ENCODE results near the gene ZNF565. TPM values are rescaled to one million over a fixed set of nuclear protein-coding genes. Genes with fewer than 3 reads are reported as not detected.

Gene ZNF565
- total RNA-seq, 1 experiment from 2014 or later: 4.8 TPM

DNA sequence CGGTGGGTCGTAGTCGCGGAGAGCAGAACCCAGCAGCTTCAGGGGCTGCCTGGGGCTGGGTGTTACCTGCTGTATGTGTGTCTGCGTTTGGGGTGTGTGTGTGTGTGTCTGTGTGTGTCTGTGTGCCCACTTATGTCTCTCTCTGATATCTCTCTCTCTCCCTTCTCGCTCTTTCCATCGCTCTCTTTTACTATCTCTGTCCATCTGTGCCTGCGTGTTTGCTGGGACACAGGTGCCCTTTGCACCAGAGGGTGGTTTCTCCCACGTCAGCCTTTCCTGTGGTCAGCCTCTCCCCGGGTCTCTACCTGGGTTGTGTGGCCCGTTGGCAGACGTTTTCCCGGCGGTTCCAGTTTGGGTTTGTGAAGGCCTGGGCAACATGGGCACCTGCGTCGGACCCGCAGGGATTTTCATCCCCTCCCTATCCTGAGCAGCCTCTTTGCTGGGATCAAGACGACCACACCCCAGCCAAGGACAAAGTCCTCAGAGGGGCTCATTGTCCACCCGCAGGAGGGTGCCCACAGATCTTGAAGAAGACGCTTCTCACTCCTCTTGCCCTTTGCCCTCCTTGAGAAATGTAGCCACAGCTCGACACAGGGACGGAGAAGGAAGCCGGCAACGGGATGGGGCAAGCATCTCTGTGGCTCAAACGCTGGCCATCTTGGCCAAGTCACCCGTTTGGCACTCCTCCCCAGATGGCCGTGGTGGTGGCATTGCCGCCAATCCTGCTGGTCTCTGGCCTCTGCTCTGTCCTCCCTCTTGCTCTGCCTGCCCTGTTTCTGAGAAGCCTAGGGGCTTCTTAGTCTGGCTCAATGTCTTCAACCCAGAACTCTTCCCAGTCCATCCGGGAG, 43.8 kb upstream of the ZNF565 start:
- no peak overlapping the region for H2BK120ac ChIP-seq (ENCODE audit: low read depth, low read length, poor library complexity, severe bottlenecking)
- no peak overlapping the region for H2AK5ac ChIP-seq (ENCODE audit: insufficient read length, low read length)
- no peak overlapping the region for H4K5ac ChIP-seq (ENCODE audit: insufficient read length, low read depth, low read length)
- H3K27ac Mint-ChIP-seq: no peak overlapping the region
- peaks cover 12 to 26% of the 10 kb centered on the region in 2 experiments for H3K9me3 Mint-ChIP-seq
- H3K23ac ChIP-seq (ENCODE audit: insufficient read length, low read depth, low read length): no peak overlapping the region
- H3K4me3 Mint-ChIP-seq: peak overlapping the region; percentile 83 to 88
- no peaks in the 10 kb centered on the region for H3K79me1 ChIP-seq (ENCODE audit: insufficient read depth, low read depth, low read length, poor library complexity, severe bottlenecking)
- peaks cover 22 to 31% of the 10 kb centered on the region in 2 experiments for H3K4me1 Mint-ChIP-seq
- no peaks in the 10 kb centered on the region for H4K20me1 ChIP-seq (ENCODE audit: control insufficient read depth, insufficient read depth, insufficient read length)
- peaks cover 9 to 40% (median 37%) of the 10 kb centered on the region in 3 experiments for H3K36me3 Mint-ChIP-seq (ENCODE audit: insufficient read depth in 1 of 3, low read depth in 3 of 3)
- no peak overlapping the region for H3K18ac ChIP-seq (ENCODE audit: insufficient read length, low read depth, low read length)
- no peaks in the 10 kb centered on the region for H3K4me1 ChIP-seq (ENCODE audit: insufficient read depth, low read length)
- H3K9ac ChIP-seq (ENCODE audit: extremely low read depth, insufficient read length, low read length): no peak overlapping the region
- no CpG with 5 or more reads among the region's 29 CpGs for WGBS (ENCODE audit: extremely low coverage, insufficient read length, low lambda C conversion rate)
- no peak overlapping the region for H2BK15ac ChIP-seq (ENCODE audit: low read depth, low read length)
- no peak overlapping the region for H2AFZ ChIP-seq (ENCODE audit: low read length)
- peaks cover 24% of the 10 kb centered on the region for H3K27me3 Mint-ChIP-seq (ENCODE audit: low read depth)
- no peak overlapping the region for H4K91ac ChIP-seq (ENCODE audit: insufficient read length, low read depth, low read length)
- no peak overlapping the region; the same call in 1 of the 2 replicates for H3K14ac ChIP-seq (ENCODE audit: insufficient read depth, low read length)
- H3K4me2 ChIP-seq (ENCODE audit: insufficient read depth, insufficient read length, low read length): peak overlapping the region; percentile 51
- H3K4ac ChIP-seq (ENCODE audit: low read depth, low read length): no peak overlapping the region
- no peak overlapping the region for H3K56ac ChIP-seq (ENCODE audit: insufficient read length, low read depth, low read length)
- peaks cover 5% of the 10 kb centered on the region for H3K23me2 ChIP-seq (ENCODE audit: insufficient read length, low read depth, low read length, poor library complexity, severe bottlenecking)
- H3T11ph ChIP-seq (ENCODE audit: low read length): no peak overlapping the region
- DNase-seq: no peak
- no peaks in the 10 kb centered on the region for H3K79me2 ChIP-seq (ENCODE audit: insufficient read depth, low read length)
- TF ChIP-seq, protein P1, sequence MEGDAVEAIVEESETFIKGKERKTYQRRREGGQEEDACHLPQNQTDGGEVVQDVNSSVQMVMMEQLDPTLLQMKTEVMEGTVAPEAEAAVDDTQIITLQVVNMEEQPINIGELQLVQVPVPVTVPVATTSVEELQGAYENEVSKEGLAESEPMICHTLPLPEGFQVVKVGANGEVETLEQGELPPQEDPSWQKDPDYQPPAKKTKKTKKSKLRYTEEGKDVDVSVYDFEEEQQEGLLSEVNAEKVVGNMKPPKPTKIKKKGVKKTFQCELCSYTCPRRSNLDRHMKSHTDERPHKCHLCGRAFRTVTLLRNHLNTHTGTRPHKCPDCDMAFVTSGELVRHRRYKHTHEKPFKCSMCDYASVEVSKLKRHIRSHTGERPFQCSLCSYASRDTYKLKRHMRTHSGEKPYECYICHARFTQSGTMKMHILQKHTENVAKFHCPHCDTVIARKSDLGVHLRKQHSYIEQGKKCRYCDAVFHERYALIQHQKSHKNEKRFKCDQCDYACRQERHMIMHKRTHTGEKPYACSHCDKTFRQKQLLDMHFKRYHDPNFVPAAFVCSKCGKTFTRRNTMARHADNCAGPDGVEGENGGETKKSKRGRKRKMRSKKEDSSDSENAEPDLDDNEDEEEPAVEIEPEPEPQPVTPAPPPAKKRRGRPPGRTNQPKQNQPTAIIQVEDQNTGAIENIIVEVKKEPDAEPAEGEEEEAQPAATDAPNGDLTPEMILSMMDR (conservative IDR thresholded peaks at IDR 0.05): no peak
- no peak overlapping the region for H4K8ac ChIP-seq (replicated peaks; ENCODE audit: insufficient read length, low read depth, low read length)
- no peak overlapping the region for H2BK20ac ChIP-seq (ENCODE audit: low read depth, low read length, poor library complexity, severe bottlenecking)
- H2BK12ac ChIP-seq (ENCODE audit: insufficient read length, low read depth, low read length): no peak overlapping the region
- peaks cover 10% of the 10 kb centered on the region for H3K9me3 ChIP-seq (ENCODE audit: control insufficient read depth, low read depth, low read length)
- no peaks in the 10 kb centered on the region; the same call in 1 of the 2 replicates for H3K27me3 ChIP-seq (ENCODE audit: insufficient read depth, low read length)
- no peak overlapping the region for H3K27ac ChIP-seq (ENCODE audit: insufficient read length, low read depth, low read length)
- no peak overlapping the region for H2BK5ac ChIP-seq (ENCODE audit: insufficient read length, low read length)
